HTR-8/SVneo (cell line): ENCODE results near the gene RSPO4.
"Not testable (repeated sequence)": the region's sequence is repeated elsewhere in the genome, so short reads cannot be mapped to it uniquely, and the experiment has no call there.

ENCODE experiments used
- DNase-seq: peaks from one replicate; pipeline ENCODE4 v3.0.0; 2011; ENCODE audit warnings: low spot score, mixed read lengths; ENCODE audit not compliant: insufficient read length
- FAIRE-seq: peaks from 2 replicates; lab custom pipeline; 2011; peaks lifted over from hg19 to GRCh38; lab: Jason Lieb, UNC

RSPO4 gene

DNA sequence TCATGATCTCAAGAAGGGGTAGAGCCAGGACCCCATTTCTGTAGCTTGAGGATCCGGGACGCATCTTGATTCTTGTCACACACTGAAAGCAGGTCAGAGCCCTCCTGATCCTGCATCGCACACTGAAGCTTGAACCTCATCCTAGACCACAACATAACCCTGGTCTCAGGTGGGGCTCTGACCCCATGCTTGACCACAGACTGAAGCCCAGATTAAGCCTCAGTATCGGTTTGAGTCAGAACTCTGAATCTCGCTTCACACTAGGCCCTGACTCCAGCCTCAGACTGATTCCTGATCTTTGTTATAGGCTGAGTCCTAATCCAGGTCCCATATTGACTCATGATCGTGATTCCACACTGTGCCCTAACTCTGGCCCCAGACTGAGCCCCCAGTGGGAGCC lies 8.5 kb upstream of the RSPO4 start:
- FAIRE-seq (no peak), DNase-seq (no peak)

- FAIRE-seq, result peak; percentile 78
- DNase-seq, result peak; percentile 56
These were observed 3.4 kb upstream of the RSPO4 start for GRCh38 chr20:1005452-1006027.

DNA sequence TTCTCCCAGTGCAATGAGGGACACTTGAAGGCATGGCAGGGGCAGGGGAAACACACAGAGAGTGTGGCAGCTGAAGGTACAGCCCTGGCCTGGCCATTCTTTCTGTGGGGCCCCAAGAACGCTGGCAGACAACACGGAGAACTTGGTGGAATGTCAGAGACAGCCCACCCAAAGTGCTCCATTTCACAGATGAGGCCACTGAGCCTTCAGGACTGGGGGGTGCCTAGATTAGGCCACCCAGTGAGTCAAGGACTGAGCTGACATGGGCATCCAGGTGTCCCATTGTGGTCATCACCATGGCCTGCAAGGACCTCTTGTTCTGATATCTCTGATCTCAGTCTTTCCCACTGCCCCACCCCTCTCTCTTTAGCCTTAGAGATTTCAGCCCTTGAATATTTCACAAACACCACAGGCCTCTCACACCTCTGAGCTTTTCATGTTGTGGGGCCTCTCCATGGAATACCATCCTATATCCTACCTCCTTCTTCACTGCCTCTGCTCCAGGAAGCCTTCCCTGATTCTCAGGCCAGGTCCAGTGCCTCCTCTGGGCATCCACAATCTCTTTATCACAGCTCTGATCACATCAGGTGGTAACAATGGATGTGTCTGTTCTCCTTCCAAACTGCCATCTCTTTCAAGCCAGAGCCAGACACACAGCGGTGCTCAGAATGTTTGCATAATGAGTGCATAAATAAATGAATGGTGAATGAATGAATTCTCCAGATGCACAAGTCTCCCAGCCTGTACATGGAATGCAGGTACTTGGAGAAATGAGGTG lies 2.0 kb upstream of the RSPO4 start:
- no peak for FAIRE-seq

DNA sequence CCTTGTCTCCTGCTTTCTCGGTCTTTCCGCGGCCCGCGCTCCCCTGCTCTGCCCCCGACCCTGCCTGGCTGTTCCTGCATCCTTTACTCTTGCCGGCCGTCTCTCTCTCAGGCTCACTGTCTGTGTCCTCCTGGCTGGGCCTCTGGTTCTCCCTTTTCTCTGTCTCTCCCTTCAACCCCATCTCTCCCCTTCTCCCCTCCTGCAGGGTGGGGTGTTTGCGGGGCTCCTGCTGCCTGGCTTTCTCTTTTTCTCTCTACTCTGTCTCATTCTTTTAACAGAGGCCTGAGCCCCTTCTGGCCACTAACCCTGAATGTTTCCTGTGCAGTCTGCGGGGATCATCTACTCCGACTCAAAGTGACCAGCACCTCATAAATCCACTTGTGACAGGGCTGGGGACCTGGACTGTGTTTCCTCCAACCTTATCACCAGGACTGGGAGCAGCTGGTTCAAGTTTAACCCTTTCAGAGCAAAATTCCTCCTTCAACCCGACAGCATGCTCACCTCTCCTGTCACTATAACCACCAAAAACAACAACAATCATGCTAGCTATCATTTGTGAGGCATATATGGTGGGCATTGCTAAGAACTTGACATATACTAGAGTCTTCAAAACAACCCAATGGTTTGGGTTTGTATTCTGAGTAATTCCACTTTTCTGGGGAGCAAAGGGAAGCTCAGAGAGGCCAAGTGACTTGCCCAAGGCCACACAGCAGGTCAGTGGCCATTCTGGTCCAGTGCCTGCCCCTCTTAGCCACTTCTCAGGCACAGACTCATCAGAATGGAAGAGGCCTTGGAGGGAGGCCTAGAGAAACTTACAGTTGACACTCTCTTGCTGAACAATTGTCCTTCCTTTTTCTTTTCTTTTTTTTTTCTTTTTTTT lies 811 bp upstream of the RSPO4 start:
- no peak for DNase-seq
- no peak for FAIRE-seq

More for the DNA sequence above, 2.0 kb upstream of the RSPO4 start:
- DNase-seq, result no peak

- DNase-seq (no peak), FAIRE-seq (no peak)
These were observed 995 bp downstream of the RSPO4 start for GRCh38 chr20:1001116-1001515.

GRCh38 chr20:998231-998830 lies 3.8 kb downstream of the RSPO4 start:
- DNase-seq (no peak), FAIRE-seq (no peak)

GRCh38 chr20:997486-997885 lies 4.6 kb downstream of the RSPO4 start:
- FAIRE-seq (no peak), DNase-seq (no peak)

- DNase-seq, result no peak
- no peak for FAIRE-seq
These were observed 5.1 kb downstream of the RSPO4 start for GRCh38 chr20:997016-997415.

- FAIRE-seq, result no peak
- no peak for DNase-seq
These were observed 6.9 kb downstream of the RSPO4 start for GRCh38 chr20:995170-995569.

GRCh38 chr20:992801-993535 lies 9.1 kb downstream of the RSPO4 start:
- FAIRE-seq (no peak), DNase-seq (no peak)

GRCh38 chr20:991850-992249 lies 10.3 kb downstream of the RSPO4 start:
- FAIRE-seq (no peak), DNase-seq (no peak)

DNA sequence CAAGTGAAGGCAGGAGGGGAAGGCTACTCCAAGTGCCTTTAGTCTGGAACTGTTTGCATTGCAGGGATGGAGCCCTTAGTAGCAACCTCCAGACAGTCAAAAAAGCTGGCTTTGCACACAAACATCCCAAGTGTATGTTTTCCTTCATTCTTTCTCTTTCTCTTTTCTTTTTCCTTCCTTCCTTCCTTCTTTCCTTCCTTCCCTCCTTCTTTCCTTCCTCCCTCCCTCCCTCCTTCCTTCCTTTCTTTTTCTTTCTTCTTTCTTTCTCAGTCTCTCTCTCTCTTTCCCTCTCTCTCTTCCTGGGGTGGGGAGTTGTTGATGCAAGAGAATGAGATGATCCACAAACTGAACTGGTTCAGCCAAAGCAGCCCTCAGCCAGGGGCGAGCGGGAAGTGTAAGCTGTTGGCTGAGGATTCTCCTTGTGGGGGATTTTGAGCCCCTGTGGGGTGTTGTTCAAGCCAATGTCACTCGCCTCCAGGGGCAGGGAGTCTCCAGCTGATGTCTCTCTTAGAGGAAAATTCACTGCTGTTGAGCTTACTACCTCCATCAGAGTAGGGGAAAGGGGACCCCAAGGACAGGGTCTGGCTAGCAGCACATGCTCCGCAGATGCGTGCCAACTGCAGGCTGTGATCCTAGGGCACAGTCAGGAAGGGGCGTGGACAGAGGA lies 11.7 kb downstream of the RSPO4 start:
- FAIRE-seq, result no peak
- DNase-seq, result no peak

- DNase-seq, result no peak
- no peak for FAIRE-seq
These were observed 13.8 kb downstream of the RSPO4 start for GRCh38 chr20:988272-988671.

- no peak for DNase-seq
- FAIRE-seq, result no peak
These were observed 14.4 kb downstream of the RSPO4 start for GRCh38 chr20:987677-988076.

DNA sequence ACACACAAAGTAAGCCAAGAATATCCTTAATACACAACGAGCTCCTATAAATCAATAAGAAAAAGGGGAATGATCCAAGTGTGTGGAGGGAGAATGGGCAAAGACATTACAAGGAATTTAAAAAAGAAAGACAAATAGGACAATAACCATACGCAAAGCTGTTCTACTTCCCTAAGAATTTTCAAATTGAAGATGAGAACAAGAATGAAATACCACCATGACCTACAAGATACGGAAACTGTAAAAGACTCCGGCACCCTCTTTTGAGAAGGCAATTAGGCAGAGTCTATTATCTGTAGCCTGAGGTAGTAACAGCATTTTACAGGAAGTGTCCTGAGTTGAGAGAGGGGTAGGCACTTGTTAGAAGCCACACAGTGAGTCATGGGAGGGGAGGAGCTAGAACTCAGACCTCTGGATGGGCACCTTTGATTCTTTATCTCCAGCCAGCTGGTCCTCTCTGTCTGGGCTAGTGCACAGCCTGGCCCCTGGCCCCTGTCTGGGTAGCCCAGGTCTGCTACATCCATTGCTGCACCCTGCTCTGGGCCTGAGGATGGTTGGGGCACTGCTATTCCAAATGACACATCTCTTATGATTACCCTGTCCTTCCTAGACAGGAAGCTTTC lies 15.3 kb downstream of the RSPO4 start:
- FAIRE-seq (no peak), DNase-seq (no peak)

DNA sequence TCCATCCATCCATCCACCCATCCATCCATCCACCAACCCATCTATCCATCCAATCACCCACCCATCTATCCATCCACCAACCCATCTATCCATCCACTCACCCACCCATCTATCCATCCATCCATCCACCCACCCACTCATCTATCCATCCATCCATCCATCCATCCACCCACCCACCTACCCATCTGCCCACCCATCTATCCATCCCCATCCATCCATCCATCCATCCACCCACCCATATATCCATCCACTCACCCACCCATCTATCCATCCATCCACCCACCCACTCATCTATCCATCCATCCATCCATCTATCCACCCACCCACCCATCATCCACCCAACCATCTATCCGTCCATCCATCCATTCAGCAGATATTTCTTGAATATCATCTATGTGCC lies 17.1 kb downstream of the RSPO4 start:
- peak; percentile 63 for FAIRE-seq
- DNase-seq, result not testable (repeated sequence)

DNA sequence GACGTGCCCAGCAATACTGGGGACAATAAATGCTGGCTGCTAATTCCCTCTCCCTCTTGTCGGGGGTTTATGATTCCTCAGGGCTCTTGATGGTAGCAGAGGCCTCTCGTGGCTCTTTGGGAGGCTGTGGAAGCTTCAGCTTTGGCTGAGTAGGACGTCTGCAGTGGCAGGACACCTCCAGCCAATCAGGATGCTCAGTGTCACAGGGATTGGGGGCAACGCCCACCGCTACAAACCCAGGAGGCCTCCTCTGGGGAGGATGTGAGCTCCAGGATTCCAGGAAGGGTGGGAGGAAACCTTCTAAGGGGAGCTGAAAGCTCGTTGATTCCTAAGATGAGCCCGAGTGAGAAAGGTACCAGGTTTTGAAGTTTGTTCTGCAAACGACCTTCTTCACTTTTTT lies 19.4 kb downstream of the RSPO4 start:
- FAIRE-seq, result no peak
- DNase-seq, result no peak

GRCh38 chr20:977021-977420 lies 25.1 kb downstream of the RSPO4 start:
- DNase-seq, result no peak
- FAIRE-seq, result no peak

DNA sequence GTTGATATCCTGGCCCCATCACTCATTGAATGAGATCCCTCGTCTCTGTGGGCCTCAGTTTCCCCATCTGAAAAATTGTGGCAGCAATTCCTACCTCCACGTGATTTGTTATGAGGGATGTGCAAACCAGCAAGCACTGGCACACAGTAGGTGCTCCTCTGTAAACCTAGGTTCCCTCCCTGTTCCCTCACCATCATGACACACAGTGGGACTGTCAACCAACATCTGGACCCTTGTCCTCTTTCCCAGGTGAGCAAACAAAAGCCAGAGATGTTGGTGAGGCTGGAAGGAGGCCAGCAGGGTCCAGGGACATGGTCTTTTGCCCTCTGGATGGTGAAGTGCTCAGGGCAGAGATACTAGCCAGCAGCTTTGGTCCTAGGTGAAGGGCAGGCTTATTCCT lies 26.1 kb downstream of the RSPO4 start:
- FAIRE-seq (no peak), DNase-seq (no peak)
